Stimulated activated CD8-positive, alpha-beta memory T cell treated with anti-CD3 and anti-CD28 coated beads, Interleukin-15, amount 100 ng/mL, for 24 hours (primary cell): ENCODE measurements around the gene TANC1.
"Not testable (repeated sequence)": the region's sequence is repeated elsewhere in the genome, so short reads cannot be mapped to it uniquely, and the experiment has no call there.

Experiments
- DNase-seq: peaks from one replicate; pipeline ENCODE4 v3.0.0-alpha.2; 2020; ENCODE audit warnings: low read depth

TANC1 gene

GRCh38 chr2:159140070-159140769, 171.8 kb downstream of the TANC1 start:
- no peak for DNase-seq

- DNase-seq: not testable (repeated sequence)
Observed at GRCh38 chr2:159140821-159141220, 172.4 kb downstream of the TANC1 start.

GRCh38 chr2:159144776-159145614, 176.6 kb downstream of the TANC1 start:
- no peak for DNase-seq

GRCh38 chr2:159145745-159146354, 177.4 kb downstream of the TANC1 start:
- no peak for DNase-seq

GRCh38 chr2:159146996-159147666, 178.7 kb downstream of the TANC1 start:
- DNase-seq: no peak

GRCh38 chr2:159147690-159148089, 179.2 kb downstream of the TANC1 start:
- DNase-seq: no peak

GRCh38 chr2:159148901-159149300, 180.5 kb downstream of the TANC1 start:
- no peak for DNase-seq

GRCh38 chr2:159149747-159150146, 181.3 kb downstream of the TANC1 start:
- DNase-seq: no peak

- DNase-seq: no peak
Observed at GRCh38 chr2:159150280-159150746, 181.9 kb downstream of the TANC1 start.

- no peak for DNase-seq
Observed at GRCh38 chr2:159151198-159152127, 183.0 kb downstream of the TANC1 start.

- DNase-seq: no peak
Observed at GRCh38 chr2:159152128-159152778, 183.8 kb downstream of the TANC1 start.

- no peak for DNase-seq
Observed at GRCh38 chr2:159153063-159153462, 184.6 kb downstream of the TANC1 start.

GRCh38 chr2:159153463-159153862, 185.0 kb downstream of the TANC1 start:
- DNase-seq: no peak

GRCh38 chr2:159153951-159154350, 185.5 kb downstream of the TANC1 start:
- DNase-seq: no peak

- no peak for DNase-seq
Observed at GRCh38 chr2:159154366-159154765, 185.9 kb downstream of the TANC1 start.

GRCh38 chr2:159155320-159155719, 186.9 kb downstream of the TANC1 start:
- DNase-seq: no peak

- no peak for DNase-seq
Observed at GRCh38 chr2:159155791-159156190, 187.4 kb downstream of the TANC1 start.

GRCh38 chr2:159156834-159157233, 188.4 kb downstream of the TANC1 start:
- no peak for DNase-seq

- DNase-seq: no peak
Observed at GRCh38 chr2:159157361-159158209, 189.1 kb downstream of the TANC1 start.

- no peak for DNase-seq
Observed at GRCh38 chr2:159160412-159160811, 192.0 kb downstream of the TANC1 start.
